ENCODE data around the gene UCK2. TPM values are rescaled to one million over a fixed set of nuclear protein-coding genes. Genes with fewer than 3 reads are reported as not detected.
A peak's percentile ranks its signal among the peaks of the same experiment; 100 is the strongest.

The UCK2 gene
- total and polyA plus RNA-seq, 10 of the 15 experiments (the other 5 are each of a cell fraction or from before 2014, with no cell fraction given): 55.3 to 106 (median 84.9) TPM

- TF ChIP-seq BCL11A (IDR thresholded peaks at IDR 0.05; ENCODE audit: low read depth, low read length) (peak; percentile 72; the same call in 1 of the 2 replicates), KLF5 (IDR thresholded peaks at IDR 0.05; ENCODE audit: partially characterized antibody) (peak; percentile 67), NKRF (conservative IDR thresholded peaks at IDR 0.05) (no peak), FOS (IDR thresholded peaks at IDR 0.05; ENCODE audit: borderline replicate concordance, extremely low read depth, insufficient read length) (no peak), EGR1 (IDR thresholded peaks at IDR 0.05; ENCODE audit: borderline replicate concordance in 1 of 2, low read depth in 2 of 2, low read length in 2 of 2) (no peak), CHD1 (IDR thresholded peaks at IDR 0.05; ENCODE audit: low read depth, low read length) (no peak), NR2C2 (IDR thresholded peaks at IDR 0.05; ENCODE audit: borderline replicate concordance, control insufficient read depth, insufficient read length, low read depth) (no peak), NBN (IDR thresholded peaks at IDR 0.05) (peak; percentile 89), MLLT1 (IDR thresholded peaks at IDR 0.05) (peak; percentile 48), TBL1XR1 (IDR thresholded peaks at IDR 0.05; ENCODE audit: low read depth, low read length) (0 out of 2 replicates have a peak, but pooled peaks have one; percentile 54), SRF (IDR thresholded peaks at IDR 0.05; ENCODE audit: low read depth in 2 of 2, low read length in 2 of 2) (no peak), PAX5 (IDR thresholded peaks at IDR 0.05; ENCODE audit: borderline replicate concordance, low read depth, low read length) (peak; percentile 70; the same call in 1 of the 2 replicates), ZNF217 (IDR thresholded peaks at IDR 0.05) (no peak), TCF3 (IDR thresholded peaks at IDR 0.05; ENCODE audit: borderline replicate concordance, insufficient read depth, low read depth, low read length) (no peak), TCF7 (IDR thresholded peaks at IDR 0.05; ENCODE audit: borderline replicate concordance) (peak; percentile 78), IRF3 (IDR thresholded peaks at IDR 0.05) (no peak), ATF7 (IDR thresholded peaks at IDR 0.05; ENCODE audit: low read depth) (peak; percentile 85), ZNF622 (IDR thresholded peaks at IDR 0.05) (no peak), ASH2L (IDR thresholded peaks at IDR 0.05; ENCODE audit: borderline replicate concordance, low read depth) (no peak), EP300 (IDR thresholded peaks at IDR 0.05; ENCODE audit: borderline replicate concordance in 1 of 2, control insufficient read depth in 1 of 2, low read depth in 2 of 2, low read length in 2 of 2) (peak; percentile 82 to 84; a peak in 3 of 4 replicates), HDAC2 (IDR thresholded peaks at IDR 0.05) (no peak), SREBF2 (IDR thresholded peaks at IDR 0.05; ENCODE audit: low read length) (no peak), TAF1 (IDR thresholded peaks at IDR 0.05; ENCODE audit: borderline replicate concordance, low read depth, low read length) (no peak), GABPA (IDR thresholded peaks at IDR 0.05; ENCODE audit: low read depth) (0 out of 2 replicates have a peak, but pooled peaks have one; percentile 18), SMARCA5 (IDR thresholded peaks at IDR 0.05) (no peak), HCFC1 (IDR thresholded peaks at IDR 0.05; ENCODE audit: low read length) (no peak), POLR2AphosphoS2 (IDR thresholded peaks at IDR 0.05; ENCODE audit: low read depth, low read length) (no peak), RAD21 (IDR thresholded peaks at IDR 0.05; ENCODE audit: insufficient read depth, low read depth, low read length) (0 out of 2 replicates have a peak, but pooled peaks have one; percentile 11), LARP7 (IDR thresholded peaks at IDR 0.05) (no peak; the same call in 1 of the 2 replicates), KDM1A (IDR thresholded peaks at IDR 0.05; ENCODE audit: borderline replicate concordance) (no peak)
Observed at GRCh38 chr1:165877940-165878556, 50.6 kb downstream of the UCK2 start (continued).
